KMS-11 (cell line): ENCODE measurements around the gene FOXP1.

Experiments
- H2AFZ ChIP-seq: fragments of 200-600 bp; sonication (generic); 2 replicates; pipeline ENCODE4 v1.6.1; 2016; ENCODE audit warnings: antibody characterized with exemption, mixed run types, low read depth
- H3K27ac ChIP-seq: fragments of 200-600 bp; sonication (generic); 2 replicates; pipeline ENCODE4 v1.6.1; 2016; ENCODE audit warnings: mild to moderate bottlenecking, mixed run types
- H3K27me3 ChIP-seq: fragments of 200-600 bp; sonication (generic); 2 replicates; pipeline ENCODE4 v1.6.1; 2017; ENCODE audit warnings: mild to moderate bottlenecking, low read depth, mixed run types, moderate library complexity; ENCODE audit not compliant: insufficient read depth
- H3K36me3 ChIP-seq: fragments of 200-600 bp; sonication (generic); 2 replicates; pipeline ENCODE4 v1.6.1; 2017; ENCODE audit warnings: mild to moderate bottlenecking, mixed run types; ENCODE audit not compliant: insufficient read depth
- H3K4me1 ChIP-seq: fragments of 200-600 bp; sonication (generic); 2 replicates; pipeline ENCODE4 v1.6.1; 2016; ENCODE audit warnings: mild to moderate bottlenecking, low read depth, mixed run types; ENCODE audit not compliant: poor library complexity, severe bottlenecking
- H3K4me2 ChIP-seq: fragments of 200-600 bp; sonication (generic); 2 replicates; pipeline ENCODE4 v1.7.0; 2016; ENCODE audit warnings: mild to moderate bottlenecking, mixed run types
- H3K4me3 ChIP-seq: fragments of 200-600 bp; sonication (generic); IDR thresholded peaks from 2 replicates; pipeline ENCODE4 v1.6.1; 2017; ENCODE audit warnings: low read depth, low read length, mixed read lengths; ENCODE audit not compliant: insufficient read depth
- H3K79me2 ChIP-seq: fragments of 200-600 bp; sonication (generic); 2 replicates; pipeline ENCODE4 v1.6.1; 2016; ENCODE audit warnings: low read depth, mixed run types; ENCODE audit not compliant: insufficient read depth
- H3K9ac ChIP-seq: fragments of 200-600 bp; sonication (generic); 2 replicates; pipeline ENCODE4 v1.6.1; 2016; ENCODE audit warnings: mild to moderate bottlenecking, mixed run types
- H4K20me1 ChIP-seq: fragments of 200-600 bp; sonication (generic); 2 replicates; pipeline ENCODE4 v1.6.1; 2016; ENCODE audit warnings: mild to moderate bottlenecking, mixed run types; ENCODE audit not compliant: insufficient read depth
- CTCF ChIP-seq: fragments of 200-600 bp; sonication (generic); conservative IDR thresholded peaks from 2 replicates; pipeline ENCODE4 v1.6.1; 2017; ENCODE audit warnings: low read depth, mild to moderate bottlenecking, antibody characterized with exemption, low read length, moderate library complexity, mixed read lengths

Gene FOXP1

GRCh38 chr3:71214016-71214415, 369.5 kb downstream of the FOXP1 start:
- no peak overlapping the region for H3K4me3 ChIP-seq
- no peak overlapping the region for H3K27ac ChIP-seq
- no peaks in the 10 kb centered on the region for H3K36me3 ChIP-seq
- H3K4me1 ChIP-seq: no peaks in the 10 kb centered on the region
- H3K79me2 ChIP-seq: no peaks in the 10 kb centered on the region
- H2AFZ ChIP-seq: no peak overlapping the region
- no peak overlapping the region for H3K4me2 ChIP-seq
- no peaks in the 10 kb centered on the region for H4K20me1 ChIP-seq
- no peaks in the 10 kb centered on the region for H3K27me3 ChIP-seq
- TF ChIP-seq CTCF: no peak
- no peak overlapping the region for H3K9ac ChIP-seq

DNA sequence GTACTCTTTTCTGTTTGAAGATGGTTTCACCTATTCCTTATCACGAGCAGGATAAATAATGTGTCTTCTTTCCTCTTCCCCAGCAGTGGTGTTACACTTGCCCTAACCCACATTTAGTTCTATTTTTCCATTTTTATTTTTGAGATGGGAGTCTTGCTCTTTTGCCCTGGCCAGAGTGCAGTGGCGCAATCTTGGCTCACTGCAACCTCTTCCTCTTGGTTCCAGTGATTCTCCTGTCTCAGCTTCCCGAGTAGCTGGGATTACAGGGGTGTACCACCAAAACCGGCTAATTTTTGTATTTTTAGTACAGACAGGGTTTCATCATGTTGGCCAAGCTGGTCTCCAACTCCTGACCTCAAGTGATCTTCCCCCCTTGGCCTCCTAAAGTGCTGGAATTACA, 372.4 kb downstream of the FOXP1 start:
- Histone ChIP-seq H3K79me2 (no peaks in the 10 kb centered on the region), H3K4me2 (no peak overlapping the region), H4K20me1 (no peaks in the 10 kb centered on the region), H3K9ac (no peak overlapping the region), H3K27me3 (no peaks in the 10 kb centered on the region), H3K4me3 (no peak overlapping the region), H3K27ac (no peak overlapping the region), H3K4me1 (no peaks in the 10 kb centered on the region), H2AFZ (no peak overlapping the region), H3K36me3 (no peaks in the 10 kb centered on the region)
- no peak for TF ChIP-seq CTCF

GRCh38 chr3:71210257-71211007, 373.1 kb downstream of the FOXP1 start:
- no peak overlapping the region for H3K4me3 ChIP-seq
- no peaks in the 10 kb centered on the region for H3K27me3 ChIP-seq
- H3K79me2 ChIP-seq: no peaks in the 10 kb centered on the region
- H3K36me3 ChIP-seq: no peaks in the 10 kb centered on the region
- no peak for TF ChIP-seq CTCF
- no peak overlapping the region for H2AFZ ChIP-seq
- H3K4me2 ChIP-seq: no peak overlapping the region
- no peak overlapping the region for H3K27ac ChIP-seq
- no peaks in the 10 kb centered on the region for H4K20me1 ChIP-seq
- H3K9ac ChIP-seq: no peak overlapping the region
- no peaks in the 10 kb centered on the region for H3K4me1 ChIP-seq

DNA sequence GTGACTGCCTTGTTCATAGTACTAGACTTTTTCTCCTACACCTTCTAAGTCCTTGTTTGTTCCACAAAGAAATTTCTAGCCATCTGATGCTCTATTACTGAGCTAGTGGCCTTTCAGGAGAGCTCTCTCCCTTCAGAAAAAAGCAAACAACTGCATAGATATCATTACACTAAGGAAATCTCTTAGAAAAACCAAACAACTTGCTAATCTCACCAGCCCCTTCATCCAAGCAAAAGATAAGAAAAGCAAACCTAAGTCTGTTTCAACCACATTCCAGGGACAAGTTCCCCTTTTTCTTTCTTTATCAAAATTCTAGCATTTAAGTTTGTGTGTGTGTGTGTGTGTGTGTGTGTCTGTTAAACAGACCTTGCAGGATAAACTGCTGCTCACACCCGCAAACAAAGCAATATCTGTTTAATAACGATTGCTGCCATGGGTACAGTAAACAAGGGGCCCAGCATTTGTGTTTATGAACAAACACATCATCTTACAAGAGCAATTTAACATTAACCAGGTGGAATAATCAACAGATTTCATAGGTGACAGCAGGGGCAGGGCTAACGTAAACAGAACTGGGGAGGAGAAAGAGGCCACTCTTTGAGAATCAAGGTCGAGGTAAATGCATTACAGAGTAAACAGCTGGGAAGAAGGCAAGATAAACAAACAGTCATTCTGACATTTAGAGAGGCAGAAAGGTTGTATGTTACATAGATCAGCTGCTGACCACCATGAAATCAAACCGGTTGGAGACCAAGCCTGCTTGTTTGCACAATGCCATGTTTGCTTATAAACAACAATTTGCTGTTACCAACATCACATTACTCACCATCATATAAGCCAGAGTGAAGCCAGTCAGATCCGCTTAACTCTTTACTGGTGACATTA, 375.1 kb downstream of the FOXP1 start:
- Histone ChIP-seq H3K4me1 (no peaks in the 10 kb centered on the region), H3K4me3 (no peak overlapping the region), H3K9ac (no peak overlapping the region), H3K79me2 (no peaks in the 10 kb centered on the region), H3K27ac (no peak overlapping the region), H4K20me1 (no peaks in the 10 kb centered on the region), H3K4me2 (no peak overlapping the region), H3K27me3 (no peaks in the 10 kb centered on the region), H2AFZ (no peak overlapping the region), H3K36me3 (no peaks in the 10 kb centered on the region)
- TF ChIP-seq CTCF: no peak
